ENCODE results near the gene EXOC2.
"Not testable (repeated sequence)": the region's sequence is repeated elsewhere in the genome, so short reads cannot be mapped to it uniquely, and the experiment has no call there.

EXOC2 gene

DNA sequence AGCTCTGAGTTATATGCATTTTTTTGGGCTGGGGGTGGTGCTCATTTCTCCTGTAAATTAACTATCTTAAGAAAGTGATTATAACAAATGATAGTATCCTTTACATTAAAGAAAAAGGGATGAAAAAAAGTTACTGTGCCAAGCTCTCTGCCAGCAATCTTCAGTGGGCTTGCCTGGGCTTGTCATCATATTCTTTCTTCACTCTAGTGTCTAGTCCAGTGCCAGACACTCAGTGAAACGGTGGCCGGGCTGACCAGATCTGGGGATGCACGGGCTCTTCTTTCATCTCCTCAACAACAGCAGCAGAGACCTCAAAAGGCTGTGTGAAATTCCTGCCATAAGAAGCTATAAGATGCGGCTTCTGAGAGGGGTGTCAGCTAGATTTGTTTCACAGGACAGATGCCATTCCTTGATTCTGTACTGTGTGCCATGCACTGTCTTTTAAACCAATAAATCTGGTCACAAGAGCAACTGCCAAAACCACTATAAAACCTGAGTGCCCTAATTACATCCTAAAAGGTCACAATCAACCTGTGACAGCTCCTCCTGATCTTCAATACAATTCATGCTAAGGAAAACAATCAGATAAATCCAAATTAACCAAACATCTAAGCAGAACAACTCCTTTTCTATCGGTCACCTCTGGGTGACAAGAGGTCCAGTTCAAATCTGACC lies 12.1 kb downstream of the EXOC2 start:
- no peak for DNase-seq (ENCODE audit: low spot score)

DNA sequence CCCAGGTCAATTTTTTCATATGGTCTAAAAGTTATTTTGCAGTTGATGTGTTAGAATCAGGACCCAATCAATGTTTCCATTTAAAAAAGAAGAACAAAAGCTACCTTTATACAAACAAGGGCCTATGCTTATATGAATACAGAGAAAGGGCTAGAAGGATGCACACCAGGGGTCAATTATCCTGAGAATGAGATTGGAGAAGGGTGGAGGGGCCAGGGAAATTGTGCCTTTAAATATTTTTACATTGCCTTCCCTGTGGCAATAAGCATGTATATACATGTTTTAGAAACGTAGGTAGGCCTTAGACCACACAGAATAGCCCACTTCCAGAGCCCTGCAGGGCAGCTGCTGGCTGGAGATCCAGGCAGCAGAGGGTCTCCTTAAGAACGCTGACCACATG lies 12.7 kb downstream of the EXOC2 start:
- no peak for DNase-seq (ENCODE audit: low spot score)

DNA sequence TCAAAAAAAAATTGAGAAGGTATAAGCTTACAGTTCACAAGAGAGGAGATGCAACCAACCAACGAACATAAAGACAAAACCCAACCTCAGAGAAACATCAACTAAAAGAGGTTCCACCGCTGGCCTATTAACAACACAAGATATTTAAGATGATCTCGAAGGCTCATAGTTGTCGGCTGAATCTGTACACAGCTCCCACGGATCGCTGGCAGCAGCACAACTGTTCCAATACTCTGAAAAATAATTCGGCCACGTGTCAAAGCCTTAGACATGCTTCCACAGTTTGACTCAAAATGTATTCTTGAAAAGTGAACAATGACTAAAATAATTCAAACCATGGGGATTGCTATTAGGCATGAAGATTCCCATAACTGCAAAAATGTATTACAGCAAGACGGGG lies 13.7 kb downstream of the EXOC2 start:
- DNase-seq (ENCODE audit: low spot score): no peak

DNA sequence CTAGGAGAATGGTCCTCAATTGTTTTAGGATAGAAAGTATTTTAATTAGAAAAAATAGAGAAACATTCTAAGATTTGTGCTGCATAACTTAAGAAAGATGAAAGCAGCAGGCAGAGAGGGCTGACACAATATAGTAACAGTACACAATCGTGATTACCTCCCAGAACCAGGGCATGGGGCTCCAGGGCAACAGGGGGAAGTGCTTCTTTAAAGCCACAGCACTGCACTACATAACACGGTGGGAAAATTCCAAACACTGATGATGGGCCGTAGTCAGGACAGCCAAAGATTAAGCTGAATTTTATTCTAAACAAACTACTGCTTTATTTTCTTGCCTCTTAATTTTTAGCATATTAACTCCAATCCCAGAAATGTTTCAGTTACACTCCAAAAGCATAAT lies 14.4 kb downstream of the EXOC2 start:
- DNase-seq (ENCODE audit: low spot score): no peak

DNA sequence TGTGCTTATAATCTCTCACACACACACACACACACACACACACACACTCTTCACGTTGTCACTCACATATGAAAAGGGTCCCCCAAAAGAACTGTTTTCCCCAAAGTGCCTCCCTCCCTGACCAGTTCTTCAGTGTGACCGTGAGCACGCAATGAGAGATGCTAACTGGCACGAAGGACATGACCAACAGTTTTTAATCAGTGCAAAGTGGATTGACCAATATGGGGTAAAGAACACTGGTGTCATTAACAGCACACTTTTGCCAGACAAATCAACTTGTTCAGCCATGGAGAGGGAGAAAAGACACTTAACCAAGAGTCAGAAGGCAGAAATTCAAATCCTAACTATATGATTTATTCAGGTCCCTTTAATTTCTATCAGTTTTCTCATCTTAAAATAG lies 15.0 kb downstream of the EXOC2 start:
- DNase-seq (ENCODE audit: low spot score): no peak

DNA sequence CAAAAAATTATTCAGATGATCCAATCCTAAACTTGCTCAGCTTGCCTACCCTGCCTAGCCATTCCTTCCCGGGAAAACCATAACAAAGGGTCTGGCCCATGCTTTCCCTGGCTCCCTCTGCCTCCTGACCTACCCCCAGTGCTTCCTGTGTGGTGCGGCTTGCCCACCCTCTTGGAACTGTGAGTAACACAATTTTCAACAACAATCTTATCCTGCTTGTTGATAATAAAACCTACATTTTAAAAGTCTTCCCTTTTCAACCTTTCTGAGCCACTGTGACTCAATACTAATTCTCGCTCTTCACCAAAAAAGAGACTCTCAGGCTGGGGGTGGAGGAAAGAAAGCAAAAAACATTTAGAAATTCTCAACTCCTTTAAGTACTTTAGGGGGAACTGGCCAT lies 18.0 kb downstream of the EXOC2 start:
- no peak for DNase-seq (ENCODE audit: low spot score)

DNA sequence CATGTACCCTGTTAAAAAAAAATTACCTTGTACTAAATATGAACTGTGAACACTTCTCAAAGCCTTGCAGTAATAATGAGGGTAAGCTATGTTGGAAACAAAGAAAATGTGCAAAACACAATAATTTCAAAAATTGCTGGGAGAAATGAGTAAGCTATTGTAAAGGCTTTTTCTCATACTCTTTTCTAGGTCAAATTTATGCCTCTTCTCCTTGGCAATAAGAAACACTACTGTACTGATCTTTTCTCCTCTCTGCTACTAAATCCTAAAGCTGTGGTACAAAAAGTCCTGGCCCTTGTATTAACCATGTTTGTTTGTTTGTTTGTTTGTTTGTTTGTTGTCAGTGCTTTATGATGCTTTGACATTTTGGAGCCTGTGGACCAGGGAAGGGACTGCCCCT lies 18.5 kb downstream of the EXOC2 start:
- DNase-seq (ENCODE audit: low spot score): no peak

DNA sequence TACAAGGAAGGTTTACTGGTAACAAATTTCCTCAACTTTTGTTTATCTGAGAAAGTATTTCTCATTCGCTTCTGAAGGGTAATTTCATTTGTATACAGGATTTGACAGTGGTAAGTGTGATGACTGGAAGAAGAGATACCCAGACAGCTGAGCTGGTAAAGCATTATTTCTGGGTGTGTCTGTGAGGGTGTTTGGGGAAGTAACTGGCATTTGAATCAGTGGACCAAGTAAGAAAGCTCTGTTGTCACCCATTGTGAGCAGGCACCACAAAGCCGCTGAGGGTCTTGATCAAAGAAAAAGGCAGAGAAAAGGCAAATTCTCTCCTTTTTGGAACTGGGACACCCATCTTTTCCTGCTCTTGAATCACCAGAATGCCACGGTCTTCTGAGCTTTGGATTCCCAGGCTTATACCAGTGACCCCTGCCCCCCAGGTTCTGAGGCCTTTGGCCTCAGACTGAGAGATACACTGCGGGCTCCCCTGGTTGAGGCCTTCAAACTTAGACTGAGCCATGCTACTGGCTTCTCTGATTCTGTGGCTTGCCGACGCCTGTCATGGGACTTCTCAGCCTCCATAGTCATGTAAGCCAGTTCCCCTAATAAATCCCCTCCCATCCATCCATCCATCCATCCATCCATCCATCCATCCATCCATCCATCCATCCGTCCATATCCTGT lies 25.5 kb downstream of the EXOC2 start:
- DNase-seq (ENCODE audit: low spot score): no peak

DNA sequence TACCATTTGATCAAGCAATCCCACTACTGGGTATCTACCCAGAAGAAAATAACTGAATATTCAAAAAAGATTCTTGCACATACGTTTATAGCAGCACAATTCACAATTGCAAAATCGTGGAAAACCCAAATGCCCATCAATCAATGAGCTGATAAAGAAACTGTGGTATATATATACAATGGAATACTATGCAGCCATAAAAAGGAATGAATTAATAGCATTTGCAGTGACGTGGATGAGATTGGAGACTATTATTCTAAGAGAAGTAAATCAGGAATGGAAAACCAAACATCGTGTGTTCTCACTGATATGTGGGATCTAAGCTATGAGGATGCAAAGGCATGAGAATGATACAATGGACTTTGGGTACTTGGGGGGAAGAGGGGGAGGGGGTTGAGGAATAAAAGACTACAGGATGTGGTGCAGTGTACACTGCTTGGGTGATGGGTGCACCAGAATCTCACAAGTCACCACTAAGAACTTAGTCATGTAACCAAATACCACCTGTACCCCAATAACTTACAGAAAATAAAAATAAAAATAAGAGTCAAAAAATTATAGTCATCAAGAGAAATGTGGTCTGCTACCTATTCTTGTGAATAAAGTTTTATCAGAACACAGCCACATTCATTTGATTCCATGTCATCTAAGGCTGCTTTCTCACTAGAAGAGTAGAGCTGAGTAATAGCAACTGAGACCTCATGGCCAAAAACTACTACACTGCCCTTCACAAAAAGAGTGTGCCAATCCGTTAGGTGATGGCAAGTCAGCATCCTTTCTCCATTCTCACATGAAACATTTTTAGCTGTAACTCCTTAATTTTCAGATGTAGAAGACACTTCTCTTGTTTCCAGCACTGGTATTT lies 27.3 kb downstream of the EXOC2 start:
- no peak for DNase-seq (ENCODE audit: low spot score)

DNA sequence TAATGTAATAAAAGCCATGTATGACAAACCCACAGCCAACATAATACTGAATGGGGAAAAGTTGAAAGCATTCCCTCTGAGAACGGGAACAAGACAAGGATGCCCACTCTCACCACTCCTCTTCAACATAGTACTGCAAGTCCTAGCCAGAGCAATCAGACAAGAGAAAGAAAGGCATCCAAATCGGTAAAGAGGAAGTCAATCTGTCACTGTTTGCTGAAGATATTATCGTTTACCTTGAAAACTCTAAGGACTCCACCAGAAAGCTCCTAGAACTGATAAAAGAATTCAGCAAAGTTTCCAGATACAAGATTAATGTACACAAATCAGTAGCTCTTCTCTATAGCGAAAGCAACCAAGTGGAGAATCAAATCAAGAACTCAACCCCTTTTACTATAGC lies 29.2 kb downstream of the EXOC2 start:
- DNase-seq (ENCODE audit: low spot score): not testable (repeated sequence)

DNA sequence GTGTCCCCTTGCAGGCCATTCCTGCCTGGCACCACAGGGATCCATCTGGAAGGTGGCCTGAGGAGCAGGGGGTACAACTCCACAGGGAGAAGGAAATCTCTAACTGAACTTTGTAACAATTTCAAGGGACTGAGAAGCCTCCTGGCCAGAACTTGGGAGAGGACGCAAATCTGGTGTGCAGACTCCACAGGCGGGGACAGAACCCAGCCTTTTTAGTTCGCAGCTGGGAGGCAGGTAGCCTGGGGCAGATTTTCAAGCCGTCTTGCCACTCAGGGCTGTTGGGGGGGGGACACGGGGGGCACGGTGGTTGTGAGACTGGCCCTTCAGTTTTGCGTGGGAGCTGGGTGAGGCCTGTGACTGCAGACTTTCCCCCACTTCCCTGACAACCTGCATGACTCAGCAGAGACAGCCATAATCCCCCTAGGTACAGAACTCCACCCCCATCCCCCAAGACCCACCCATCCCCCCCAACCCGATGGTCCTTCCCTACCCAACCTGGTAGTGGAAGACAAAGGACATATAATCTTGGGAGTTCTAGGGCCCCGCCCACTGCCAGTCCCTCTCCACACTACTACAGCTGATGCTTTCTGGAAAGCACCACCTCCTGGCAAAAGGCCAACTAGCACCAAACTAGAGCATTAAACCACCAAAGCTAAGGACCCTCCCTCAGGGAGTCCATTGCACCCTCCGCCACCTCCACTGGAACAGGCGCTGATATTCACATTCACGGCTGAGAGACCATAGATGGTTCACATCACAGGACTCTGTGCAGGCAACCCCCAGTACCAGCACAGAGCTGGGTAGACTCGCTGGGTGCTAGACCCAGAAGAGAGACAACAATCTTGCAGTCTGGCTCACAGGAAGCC lies 33.0 kb downstream of the EXOC2 start:
- no peak for DNase-seq (ENCODE audit: low spot score)

DNA sequence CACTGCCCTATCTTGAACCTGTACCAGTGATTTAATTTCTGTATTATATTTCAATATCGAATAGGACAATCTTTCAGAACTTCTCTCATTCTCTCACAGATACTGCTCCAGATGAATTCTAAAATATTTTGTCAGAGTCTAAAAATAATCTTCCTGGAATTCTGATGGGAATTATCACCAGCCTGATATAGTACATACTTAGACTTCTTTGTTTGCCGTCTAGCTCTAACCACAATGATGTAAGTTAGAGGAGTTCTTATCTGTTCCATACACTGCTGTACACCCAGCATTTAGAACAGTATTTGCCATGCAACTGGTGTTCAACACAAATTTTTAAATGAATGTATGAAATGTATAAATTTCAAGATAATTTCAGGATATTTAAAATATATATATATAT lies 34.7 kb downstream of the EXOC2 start:
- DNase-seq (ENCODE audit: low spot score): peak; percentile 7

DNA sequence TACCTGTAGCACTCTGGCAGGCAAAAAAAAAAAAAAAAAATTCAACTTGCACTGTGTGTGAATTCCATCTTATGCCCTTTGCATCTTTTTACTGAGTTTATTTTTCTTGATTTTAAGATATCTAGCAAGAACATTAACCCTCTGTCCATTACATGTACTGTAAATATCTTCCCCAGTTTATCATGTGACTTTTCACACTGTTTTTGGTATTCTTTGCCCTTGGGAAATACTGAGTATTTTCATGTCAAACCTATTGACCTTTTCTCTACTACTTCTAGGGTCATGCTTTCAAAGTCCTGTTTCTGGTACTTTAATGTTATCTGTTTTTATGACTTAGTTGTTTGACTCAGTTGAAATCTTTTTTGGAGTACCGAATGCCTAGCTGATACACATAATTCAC lies 35.2 kb downstream of the EXOC2 start:
- no peak for DNase-seq (ENCODE audit: low spot score)

DNA sequence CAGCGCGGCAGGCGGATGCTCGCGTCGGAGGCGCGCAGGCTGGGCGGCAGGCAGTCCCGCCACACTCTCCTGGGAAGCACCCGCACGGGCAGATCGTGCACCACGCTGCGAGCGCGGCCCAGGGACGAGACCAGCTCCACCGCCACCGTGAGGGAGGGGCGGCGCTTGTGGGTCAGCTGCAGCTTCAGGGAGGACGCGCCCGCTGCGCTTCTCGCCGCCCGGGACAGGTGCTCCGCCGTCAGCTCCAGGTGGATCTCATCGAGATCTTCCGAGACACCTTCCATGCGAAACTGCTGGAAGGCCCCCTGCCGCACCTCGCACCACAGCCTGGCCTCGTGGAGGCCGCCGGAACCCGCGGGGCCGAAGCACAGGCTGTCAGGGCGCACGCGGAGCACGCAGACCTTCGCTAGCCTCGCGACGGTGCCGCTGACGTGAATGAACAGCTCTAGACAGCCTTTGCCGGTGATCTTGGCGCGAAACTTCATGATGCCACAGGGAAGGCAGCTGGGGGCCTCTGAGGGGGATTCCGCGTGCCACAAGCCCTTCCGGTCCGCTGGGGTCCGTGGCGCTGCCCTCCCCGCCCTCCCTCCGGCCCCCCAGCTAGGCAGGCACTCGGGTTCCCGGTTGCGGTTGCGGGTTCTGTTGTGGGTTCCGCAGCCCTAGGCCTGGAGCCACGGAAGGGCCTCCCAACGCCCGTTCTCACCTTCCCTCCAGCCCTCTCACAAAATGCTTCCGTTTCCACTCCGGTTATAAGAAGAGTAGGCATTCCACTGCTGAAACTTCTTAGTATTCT lies 36.3 kb downstream of the EXOC2 start, which contains the start of gene HUS1B:
TSS of gene HUS1B (minus strand) at position 641 of the 793 bp plus-strand sequence. CDS start at position 485, 156 bp downstream.
- DNase-seq (ENCODE audit: low spot score): no peak

DNA sequence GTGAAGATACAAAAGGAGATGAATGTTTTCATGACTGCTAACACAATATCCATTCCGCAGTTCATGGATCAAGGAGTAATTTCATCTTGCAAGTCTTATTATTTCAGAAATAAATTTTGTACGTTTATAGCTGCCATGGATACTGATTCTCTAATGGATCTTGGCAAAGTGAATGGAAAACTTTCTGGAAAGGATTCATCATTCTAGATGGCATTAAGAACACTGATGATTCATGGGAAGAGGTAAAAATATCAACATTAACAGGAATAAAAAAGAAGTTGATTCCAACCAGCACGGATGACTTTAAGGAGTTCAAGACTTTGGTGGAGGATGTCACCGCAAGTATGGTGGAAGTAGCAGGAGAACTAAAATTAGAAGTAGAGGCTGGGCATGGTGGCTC lies 38.8 kb downstream of the EXOC2 start:
- DNase-seq (ENCODE audit: low spot score): no peak

DNA sequence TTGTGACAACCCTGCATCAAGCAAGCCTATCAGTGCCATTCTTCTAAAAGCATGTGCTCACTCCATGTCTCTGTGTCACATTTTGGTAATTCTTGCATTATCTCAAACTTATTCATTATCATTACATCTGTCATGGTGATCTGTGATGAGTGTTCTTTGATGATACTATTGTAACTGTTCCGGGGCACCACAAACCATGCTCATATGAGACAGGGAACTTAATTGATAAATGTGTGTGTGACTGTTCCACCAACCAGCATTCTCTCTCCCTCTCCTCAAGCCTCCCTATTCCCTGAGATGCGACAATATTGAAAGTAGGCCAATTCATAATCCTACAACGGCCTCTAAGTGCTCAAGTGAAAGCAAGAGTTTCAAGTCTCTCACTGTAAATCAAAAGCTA lies 40.1 kb downstream of the EXOC2 start:
- DNase-seq (ENCODE audit: low spot score): no peak

DNA sequence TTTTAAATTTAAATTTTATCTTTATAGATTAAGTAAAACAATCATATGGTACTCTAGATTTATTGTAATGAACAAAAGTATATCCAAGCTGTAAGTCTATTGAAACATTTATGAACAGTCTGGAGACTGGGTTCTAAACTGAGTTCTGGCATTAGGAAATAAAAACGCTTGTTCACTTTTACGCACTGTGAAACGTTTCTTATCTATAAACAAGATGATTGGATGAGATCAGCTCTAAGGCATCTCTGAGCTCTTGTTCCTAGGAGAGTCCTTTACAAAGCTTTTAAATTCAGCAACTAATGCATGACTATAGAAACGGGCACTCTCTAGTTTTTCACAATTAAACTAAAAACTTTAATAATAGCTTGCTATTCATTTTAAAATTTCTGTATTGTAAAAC lies 42.8 kb downstream of the EXOC2 start:
- no peak for DNase-seq (ENCODE audit: low spot score)

DNA sequence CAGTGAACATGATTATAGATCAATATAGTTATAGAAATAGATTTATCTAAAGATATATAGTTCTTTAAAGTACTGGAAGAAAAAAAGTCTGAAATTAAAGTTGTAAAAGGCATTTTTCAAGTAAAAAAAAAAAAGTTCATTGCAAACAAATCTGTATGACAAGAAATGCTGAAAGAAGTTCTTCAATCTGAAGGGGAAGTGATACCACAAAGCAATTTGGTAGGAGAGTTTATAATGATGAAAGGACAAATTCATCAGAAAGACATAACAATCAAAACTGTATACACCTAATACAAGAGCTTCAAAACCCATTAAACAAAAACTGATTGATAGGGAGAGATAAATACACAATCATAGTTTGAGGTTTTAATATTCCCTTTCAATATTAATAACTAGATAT lies 50.1 kb downstream of the EXOC2 start:
- DNase-seq (ENCODE audit: low spot score): no peak

DNA sequence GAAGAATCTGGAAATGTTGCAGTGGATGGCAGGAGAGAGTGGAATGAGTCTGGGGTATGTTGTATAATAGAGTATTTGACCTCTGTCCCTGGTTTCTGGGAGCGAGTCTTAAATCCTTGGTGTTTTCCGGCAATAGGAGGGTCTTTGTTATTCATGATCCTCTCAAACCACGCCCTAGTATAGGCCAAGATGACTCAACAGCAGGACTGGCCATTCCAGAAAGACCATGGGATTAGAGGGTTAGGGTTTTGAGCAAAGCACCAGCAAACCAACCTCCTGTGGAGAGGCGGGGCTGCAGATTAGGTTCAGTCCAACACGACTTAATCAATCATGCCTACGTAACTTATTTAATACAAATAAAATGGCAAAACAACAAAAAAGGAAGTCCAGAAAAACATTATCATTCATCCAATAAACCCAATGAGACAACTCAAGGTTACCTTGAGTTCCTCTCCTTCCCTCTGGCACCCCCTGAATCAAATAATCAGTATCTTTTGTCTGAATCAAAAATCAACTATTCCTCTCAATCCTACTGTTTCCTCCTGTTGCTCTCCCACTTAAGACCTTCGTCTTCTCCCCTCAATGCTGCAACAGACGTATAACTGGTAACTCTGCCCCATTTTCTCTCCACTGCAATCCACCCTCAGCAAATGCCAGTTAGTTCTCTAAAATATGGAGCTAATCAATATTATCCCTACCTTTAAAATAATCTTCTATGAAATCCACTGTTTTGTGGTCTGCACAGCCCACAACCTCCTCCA lies 51.5 kb downstream of the EXOC2 start:
- no peak for DNase-seq (ENCODE audit: low spot score)

DNA sequence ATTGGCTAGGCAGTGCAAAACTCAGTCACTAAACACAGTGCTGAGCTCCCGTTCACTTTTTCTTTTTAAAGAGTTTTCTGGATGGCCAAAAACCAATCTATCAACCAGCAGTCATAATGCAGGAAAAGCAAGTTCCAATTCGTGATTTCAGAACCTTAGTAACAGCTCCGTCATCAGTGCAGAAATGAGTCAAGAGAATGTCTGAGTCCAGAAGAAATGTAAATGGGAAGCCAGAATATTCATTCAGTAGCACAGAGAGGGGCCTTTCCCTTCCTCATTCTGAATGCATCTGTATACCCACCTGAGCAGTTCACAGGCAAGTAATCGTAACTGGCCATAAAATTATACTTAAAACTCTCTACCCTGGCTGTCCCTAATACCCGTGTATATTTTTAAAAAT lies 56.5 kb downstream of the EXOC2 start:
- DNase-seq (ENCODE audit: low spot score): no peak

All from HuH-7.5 (cell line).